Right kidney (tissue), 1 donor: Measurements from ENCODE around the gene SGMS1.

ENCODE experiments used
- DNase-seq: peaks from one replicate; pipeline ENCODE4 v3.0.0-alpha.2; 2016

The SGMS1 gene

DNA sequence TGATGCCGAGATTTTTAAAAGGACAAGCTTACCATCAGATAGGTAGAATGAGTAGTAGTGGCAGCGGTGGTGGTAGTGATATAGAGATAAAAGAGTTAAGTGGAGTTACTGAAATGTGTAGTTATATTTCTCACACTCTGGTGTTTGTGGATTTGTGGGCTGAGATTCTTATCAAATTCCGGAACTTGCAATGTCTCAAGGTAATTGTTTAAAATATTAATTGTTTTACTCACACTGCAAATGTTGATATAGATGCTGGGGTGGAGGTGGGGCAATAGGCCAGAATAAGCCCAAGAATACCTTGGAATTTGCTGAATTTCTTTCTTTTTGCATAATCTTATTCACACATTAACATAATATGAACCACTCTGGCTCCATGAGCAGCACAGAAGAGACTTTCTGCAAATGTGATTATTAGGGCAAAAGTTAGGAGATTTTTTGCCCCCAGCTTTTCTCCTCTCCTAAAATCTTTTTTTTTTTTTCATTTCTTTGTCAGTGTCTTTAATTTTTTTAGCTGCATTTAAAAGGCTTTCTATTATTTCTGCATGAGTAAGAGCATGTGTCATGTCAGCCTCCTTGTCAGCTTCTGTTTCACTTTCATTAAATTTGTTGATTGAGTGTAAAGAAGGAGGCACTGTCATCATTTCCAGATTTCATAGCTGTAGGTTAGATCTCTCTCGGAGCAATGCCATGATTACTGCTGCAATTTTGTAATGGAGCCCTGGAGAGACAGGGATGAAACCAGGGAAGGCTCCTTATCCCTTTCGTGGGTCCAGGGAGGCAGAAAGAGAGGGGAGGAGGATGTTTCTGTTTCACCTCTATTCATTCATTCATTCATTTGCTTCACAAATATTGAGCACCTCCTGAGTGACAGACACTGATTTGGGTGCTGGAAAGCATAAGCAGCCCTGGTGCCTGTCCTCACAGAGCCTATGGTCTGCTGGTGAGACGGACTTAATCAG, 13.1 kb upstream of the SGMS1 start:
- no peak for DNase-seq

DNA sequence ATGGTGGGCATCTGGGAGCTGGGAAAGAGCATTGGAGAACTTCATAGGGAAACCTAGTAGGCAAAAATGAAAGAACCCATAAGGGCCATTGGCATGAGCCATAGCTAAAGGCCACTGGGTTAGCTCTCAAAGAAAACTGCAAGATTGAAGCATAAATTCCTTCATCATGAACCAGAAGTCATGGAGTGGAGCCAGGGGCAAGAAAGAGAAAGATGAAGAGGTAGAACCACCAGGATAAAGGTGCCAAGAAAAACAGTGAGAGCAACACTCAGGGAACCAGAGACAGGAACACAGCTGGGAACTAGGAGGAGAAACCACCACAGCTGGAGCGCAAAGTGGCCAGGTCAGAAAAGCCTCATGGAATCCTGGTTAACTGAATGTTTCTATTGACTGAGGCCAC, 11.5 kb upstream of the SGMS1 start:
- no peak for DNase-seq

DNA sequence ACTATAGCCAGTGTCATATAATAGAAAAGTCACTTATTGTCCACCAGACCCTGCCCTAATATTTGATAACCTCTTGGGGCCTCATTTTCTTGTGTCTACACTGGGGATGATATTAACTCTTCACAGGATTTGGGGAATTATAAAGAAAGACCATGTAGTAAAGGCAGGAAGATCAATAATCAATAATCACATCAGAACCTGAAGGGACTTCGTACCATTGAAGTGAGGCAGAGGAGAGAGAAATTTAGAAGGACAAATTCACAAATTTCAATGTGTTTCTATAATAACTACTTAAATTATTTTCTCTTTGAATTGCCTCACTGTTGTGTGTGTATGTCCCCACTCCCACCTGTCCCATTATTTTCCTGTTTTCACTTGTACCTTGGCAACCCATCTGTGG, 10.7 kb upstream of the SGMS1 start:
- no peak for DNase-seq

DNA sequence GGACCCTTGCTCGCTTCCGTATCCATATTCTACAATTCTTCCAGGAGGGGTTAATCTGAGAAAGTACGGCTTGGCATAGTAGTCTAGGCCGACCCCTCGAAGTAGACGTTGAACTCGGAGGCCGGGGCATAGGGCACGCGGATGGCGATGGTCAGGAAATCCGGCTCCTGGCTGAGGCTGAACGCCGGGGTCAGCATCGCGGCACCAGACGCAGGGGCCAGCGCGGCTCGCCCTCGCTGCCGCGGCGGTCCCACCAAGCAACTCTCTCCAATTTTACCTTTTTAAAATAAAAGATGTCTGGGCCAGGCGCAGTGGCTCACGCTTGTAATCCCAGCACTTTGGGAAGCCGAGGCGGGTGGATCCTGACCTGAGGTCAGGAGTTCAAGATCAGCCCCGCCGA, 7.3 kb upstream of the SGMS1 start:
- DNase-seq, result no peak

DNA sequence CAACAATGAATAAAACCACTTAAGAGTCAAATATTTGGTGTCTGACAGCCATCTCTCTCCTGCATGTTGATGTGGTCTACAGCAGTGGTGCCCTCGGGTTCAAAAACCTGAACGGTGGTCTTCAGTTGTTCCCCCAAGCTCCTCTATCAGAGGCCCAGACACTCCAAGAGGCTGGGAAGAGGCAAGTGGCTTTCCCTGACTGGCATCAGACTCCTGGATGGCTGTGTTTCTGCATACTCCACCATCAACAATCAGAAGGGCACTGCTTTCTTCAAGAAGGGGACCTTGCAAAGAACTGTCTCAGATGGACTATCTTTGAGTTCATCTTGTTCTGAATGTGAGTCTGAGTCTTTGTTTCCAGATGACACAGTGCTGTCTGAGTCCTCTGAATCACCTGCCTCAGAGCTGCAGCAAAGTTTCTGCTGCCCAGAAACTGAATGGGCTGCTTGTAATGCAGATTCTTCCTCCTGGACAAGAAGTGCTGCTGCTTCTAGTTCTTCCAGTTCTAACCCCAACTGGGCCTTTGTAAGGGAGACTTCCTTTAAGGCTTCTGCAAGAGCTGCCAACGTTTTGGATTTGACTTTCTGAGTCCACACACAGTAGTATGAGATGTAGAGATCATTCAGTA, 5.9 kb upstream of the SGMS1 start:
- no peak for DNase-seq

DNA sequence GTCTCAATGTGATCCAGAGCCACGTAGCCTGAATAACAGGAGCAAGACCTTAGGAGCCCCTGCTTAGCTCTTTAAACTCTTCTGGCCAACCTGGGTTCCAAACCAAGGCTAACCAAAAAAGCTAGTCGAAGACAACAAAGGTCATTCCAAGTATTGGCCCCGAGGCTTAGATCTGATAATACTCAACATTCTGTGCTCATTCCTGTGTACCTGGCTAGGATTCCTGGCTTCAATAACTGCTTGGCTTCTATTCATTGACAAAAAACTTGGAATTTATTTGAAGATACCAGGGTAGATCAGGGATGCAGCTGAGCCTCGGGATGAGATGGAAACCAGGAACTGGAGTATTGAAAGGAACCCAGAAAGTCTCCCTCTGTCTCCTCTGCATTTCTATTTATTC, 4.1 kb upstream of the SGMS1 start:
- DNase-seq, result no peak

DNA sequence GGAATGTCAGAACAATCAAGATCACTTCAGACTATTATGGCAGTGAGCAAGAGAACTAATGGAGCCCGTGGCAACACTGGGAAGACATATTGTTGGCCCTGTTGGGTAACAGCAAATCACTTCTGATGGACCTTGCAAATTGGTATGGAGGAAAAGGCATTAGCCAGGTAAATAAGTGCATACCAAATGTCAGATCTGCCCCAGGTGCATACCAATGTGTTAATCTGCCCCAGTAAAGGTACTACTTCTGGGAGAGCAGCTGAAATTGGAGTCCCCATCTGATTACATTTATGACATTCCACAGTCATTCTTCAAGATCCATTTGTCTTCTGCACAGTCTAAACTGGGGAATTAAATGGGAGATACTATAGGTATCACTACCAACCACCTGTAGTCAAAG, 3.7 kb upstream of the SGMS1 start:
- DNase-seq, result no peak

DNA sequence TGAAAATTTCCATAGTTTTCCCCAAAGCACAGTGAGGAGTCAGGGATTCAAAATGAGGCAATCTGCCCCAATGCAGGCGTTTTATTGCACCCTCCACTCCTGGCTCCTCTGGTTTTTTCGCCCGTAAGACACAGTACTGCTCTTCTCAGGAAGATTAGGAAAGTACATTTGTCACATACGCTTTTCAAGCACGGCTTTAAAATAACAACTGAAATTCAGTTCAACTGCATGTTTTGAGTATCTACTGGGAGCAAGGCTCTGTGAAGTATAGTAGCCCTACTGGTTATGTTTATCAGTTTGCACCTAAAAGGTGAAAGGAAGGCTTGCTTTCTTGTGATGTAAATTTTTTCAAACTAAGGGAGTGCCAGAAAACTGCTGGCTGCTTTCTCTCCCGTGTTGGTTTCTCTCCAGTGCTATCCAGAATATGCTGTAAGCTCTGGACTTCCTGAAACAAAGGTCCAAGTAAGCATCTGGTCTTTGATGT, 1.9 kb upstream of the SGMS1 start:
- no peak for DNase-seq

DNA sequence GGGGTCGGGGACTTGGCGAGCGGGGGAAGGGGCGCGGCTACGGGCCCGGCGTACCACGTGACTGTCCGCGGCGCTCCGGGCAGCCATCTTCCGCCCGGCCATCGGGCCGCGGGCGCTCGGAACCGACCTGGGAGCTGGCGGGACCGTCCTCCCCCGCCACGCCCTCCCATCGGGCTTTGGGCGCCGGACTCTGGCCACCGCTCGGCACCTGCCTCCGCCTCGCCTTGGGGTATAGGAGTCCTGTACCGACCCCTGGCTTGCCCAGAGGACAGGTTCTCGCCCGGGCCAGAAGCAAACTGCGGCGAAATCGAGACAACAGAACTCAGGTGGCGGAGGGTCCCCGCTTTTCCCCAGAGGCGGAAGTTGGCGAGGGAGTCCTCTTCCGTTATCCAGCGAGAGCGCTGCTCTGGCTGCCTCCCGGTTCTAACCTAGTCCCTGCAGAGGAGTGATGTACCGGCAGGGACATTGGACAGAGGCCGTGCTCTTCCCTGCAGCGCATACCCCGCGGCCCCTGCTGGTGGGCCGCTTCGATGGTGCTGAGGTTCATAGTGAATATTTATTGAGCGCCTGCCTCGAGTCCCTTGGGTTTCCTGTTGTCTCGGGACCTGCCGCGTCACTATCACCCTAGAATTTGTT, 1.2 kb upstream of the SGMS1 start:
- peak; percentile 100 for DNase-seq

DNA sequence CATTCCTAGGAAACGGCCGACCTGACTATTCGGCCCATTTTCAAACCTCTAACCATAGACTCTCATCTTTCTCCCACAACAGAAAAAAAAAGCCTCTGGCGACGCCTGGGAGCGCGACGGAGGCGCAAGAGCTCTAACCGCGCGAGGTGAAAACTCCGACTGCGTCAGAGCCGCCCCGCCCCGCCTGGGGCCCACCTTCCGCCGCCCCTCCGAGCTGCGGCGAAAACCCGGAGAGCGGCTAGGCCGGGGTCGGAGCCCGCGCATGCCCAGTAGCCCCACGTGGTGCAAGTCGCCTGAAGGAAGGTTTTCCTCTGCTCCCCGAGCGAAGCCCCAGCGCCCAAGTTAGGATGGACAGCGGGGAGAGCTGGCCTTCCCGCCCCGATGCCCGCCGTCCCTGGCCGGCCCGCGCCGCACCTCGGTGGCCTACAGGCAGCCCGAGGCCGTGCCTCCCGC, 683 bp upstream of the SGMS1 start:
- DNase-seq, result no peak

DNA sequence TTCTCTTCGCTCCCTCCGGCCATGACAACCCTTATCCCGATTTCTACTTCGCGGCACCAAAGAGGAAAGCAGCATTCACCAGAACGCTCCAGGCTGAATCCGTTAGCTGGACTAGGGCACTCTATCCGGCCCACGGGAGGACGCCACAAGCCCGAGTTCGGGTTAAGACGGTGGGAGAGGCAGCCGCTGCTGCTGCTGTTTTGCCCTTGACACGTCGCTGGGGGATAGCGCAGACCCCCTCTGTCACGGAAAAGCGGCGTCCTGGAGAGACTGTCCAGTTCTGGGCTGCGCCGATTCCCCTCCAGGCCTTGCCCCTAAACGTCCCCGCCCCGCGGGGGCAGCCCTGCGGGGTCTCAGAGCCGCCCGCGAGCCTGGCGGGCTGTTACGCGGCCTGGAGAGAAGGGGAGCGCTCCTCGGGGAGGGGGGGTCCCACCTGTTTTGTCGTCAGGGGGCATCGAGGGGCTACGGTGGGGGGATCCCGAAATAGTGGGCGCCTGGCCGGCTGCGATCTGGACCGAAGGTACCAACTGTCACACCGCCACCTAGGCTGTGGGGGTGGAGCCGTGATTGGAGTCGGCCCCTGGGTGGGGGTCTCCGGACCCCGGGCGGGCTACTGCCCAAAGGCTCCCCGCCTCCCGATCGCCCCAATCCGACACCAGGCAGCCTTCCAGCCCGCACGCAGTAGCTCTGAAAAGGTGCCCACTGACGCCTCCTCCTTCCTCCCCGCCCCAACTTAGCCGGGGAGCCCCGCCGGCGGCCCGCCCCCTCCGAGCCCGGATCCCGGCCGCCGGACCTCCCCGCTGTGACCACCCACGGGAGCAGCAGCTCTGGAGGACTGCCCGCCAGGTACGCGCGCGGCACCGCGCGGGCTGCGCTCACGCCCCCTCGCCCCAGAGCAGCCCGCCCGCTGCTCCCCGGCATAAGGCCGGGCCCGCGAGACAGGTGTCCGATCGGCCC, 772 bp downstream of the SGMS1 start:
- DNase-seq, result no peak

DNA sequence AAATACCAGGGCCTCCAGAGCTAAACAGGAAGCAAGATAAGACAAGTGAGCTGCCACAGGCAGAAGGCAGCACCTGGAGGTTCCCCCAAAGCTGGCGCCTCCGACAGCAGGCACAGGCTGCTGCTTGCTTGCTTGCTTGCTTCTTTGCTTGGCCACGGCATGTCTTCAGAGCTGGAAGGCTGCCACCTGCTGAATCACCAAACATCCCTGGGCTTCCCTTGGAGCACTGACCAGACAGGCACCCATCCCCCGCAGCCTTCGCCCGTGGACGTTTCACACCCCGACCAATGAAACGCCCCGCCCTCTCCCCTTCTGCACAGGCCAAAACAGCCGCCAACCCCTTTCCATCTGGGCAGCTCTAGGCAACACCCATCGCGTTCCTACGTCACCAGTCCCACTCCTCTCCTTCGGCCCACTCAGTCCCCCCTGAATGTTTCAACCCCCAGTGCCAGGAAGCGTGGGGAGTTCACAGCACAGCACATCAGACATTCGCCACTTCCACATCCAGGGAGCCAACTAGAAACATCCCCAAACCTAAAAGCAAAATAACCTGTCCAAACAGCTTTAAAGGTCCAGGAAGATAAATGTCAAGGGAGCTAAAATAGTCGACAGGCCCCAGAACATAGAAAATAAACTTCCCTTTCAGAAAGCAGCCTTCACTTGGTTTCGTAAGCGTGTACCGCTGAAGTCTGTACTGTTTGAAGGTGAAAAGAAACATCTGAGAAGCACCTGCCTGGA, 1.6 kb downstream of the SGMS1 start:
- DNase-seq, result peak; percentile 76

DNA sequence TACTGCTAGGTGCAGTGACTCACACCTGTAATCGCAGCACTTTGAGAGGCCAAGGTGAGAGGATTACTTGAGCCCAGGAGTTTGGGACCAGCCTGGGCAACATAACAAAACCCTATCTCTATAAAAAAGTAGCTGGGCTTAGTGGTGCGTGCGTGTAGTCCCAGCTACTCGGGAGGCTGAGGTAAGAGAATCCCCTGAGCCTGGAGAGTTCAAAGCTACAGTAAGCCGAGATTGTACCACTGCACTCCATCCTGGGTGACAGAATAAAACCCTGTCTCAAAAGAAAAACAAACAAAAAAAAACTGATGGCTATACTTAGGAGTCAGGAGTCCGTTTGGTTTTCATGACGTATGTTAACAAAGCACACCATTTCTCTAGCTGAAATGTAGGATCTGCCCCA, 2.9 kb downstream of the SGMS1 start:
- DNase-seq, result no peak

DNA sequence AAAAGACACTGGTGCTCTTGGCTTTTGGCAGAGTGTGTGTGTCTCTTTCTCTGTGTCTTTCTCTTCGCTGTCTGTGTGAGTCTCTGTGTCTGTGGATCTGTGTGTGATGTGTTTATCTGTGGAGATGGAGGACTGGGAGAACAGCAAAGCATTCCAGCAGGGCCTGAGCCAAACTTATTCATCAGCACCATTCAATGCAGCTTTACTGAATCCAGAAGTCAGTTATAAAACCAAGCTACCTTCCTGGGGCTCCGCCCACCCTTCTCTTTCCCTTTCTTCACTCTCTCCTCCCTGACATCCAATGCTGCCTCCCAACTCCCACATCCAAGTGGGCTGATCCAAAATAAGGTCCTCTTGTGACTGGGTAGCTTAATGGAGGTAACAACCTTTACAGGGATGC, 3.9 kb downstream of the SGMS1 start:
- DNase-seq, result no peak

DNA sequence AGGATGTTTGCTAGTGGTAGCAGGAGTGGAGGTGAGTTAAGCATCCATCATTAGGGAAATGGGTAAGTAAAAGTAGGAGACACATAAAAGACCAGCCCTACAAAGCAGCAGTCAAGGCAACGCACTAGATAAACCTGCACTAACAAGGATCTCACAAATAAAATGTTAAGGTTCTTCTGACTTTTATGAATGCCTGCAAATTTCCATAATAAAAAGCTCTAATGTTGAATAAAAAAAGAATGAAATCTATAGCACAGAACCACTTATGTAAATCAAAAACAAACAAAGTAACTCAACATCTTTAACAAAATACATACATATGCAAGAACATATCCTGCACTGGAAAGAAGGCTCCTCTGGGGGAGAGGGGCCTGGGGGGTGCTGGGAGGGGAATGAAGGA, 4.6 kb downstream of the SGMS1 start:
- DNase-seq, result no peak

DNA sequence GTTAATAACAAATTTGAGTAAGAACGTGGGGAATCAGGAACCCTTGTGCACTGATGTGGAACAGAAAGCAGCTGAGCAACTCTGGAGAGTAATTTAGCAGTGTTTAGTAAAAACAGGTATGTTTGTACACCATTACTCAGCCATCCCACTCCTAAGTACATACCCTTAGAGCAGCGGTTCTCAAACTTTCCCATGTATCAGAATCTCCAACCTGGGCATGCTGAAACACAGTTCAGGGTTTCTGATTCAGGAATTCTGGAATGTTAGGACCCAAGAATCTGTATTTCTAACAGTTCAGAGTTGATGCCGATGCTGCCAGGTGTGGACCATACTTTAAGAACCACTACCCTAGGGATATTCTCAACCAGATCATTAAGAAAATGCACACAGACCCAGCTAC, 5.1 kb downstream of the SGMS1 start:
- DNase-seq, result no peak

DNA sequence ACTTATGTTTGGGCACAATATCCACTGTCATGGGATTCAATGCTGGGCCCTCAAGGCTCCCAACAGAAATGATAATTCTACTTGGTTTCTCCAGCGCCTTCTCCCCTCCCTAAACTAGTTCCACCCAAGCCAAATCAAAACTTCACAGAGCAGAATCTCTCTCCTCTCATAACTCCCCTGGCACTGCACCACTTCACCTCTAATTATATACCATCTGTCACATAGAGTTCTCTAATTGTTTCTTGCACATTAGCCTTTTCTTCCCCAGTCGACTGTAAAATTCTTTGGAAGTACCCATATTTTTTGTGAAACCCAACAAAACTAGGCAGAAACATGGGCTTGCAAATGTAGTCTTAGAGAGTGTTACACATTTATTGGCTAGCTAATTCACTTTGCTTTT, 8.1 kb downstream of the SGMS1 start:
- no peak for DNase-seq

DNA sequence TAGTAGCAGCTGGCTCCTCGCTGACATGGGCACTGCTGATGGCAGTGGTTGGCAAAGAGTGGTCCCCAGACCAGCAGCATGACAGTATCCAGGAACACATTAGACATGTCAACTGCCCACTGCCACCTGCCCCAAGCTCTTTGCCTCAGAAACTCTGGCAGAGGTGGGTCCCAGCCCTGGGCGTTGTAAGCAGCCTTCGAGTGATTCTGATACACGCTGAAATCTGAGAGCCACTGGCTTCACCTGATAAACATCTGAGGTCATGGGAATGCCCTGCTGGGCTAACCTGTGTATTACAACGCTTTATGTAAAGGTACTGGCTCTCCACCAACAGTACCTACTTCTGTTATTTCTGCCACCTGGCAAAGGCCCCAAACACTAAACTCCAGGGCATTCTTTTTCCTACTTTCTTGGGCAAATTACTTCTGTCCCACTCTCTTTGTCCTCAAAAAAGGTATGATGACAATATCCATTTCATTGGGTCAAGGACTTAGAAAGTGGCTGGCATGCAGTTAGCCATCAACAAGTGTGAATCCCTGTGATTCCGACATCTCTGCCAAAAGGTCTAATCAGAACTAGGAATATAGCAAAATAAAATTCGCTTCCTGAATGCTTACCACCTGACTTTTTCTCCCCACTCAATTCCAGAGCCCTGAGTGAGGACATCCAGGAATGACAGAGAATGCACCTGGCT, 9.2 kb downstream of the SGMS1 start:
- DNase-seq, result peak; percentile 20

DNA sequence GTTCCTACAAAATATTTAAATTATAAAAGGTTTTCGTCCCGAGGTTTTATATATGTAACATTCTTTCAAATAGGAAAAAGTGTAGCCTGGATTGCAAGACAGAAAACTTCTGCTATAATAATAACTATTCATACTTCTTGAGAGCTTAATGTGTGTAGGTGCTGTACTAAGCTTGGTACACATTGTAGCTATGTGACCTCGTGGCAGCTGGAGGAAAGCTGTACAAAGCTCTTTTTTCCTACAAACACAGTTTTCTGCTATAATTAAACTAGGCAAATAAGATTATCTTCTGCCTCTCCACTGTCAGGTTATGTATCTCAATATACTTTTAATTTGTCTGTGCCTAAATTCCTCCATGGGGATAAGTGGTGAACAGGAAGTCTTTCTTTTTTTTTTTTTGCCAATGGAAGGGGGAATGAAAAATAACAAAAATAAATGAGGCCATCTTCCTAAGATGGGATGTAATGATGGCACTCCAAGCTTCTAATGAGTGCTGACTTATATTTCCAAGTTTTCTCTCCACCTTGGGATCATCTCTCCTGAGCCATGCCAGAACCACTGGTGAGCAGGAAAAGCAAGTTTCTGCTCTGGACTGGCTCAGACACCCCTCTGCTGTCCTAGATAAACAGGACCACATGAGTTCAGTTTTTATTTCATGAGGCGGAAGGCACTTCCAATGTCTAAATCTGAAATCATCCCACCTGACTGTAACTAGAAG, 9.9 kb downstream of the SGMS1 start:
- DNase-seq, result no peak

DNA sequence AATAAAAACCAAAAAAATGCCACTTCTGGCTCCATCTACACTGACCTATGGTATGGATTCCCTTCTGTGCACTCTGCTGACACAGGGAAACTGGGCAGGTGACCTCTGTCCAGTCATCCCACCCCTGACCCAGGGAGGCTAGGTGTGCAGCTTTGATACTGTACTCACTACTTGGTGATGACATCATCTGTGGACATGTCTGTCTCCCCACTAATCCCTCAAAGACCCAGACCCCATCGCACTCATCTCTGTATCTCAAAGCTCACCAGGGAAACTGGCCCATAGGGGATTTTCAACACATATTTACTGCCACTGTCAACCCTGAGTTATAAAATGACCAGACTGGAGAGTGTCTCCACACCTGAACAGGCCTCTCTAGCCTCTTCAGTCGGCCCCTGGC, 10.6 kb downstream of the SGMS1 start:
- no peak for DNase-seq
